ENCODE data around the gene CAPN2. TPM values are rescaled to one million over a fixed set of nuclear protein-coding genes. Genes with fewer than 3 reads are reported as not detected.
A peak's percentile ranks its signal among the peaks of the same experiment; 100 is the strongest.

Gene CAPN2
- total and polyA plus RNA-seq, 2 experiments from 2014 or later, result 8.4 to 17.8 TPM

GRCh38 chr1:223674119-223674890, 38.0 kb upstream of the CAPN2 start:
- no peak overlapping the region for H3K4me3 Mint-ChIP-seq

More at GRCh38 chr1:223674119-223674890, 38.0 kb upstream of the CAPN2 start:
- DNase-seq (ENCODE audit: low spot score) (peak; percentile 33), ATAC-seq (no peak)
- Mint-ChIP-seq H3K4me1 (peaks cover 7% of the 10 kb centered on the region), H3K27ac (no peak overlapping the region), H3K27me3 (ENCODE audit: insufficient read depth, low read depth, poor library complexity) (peaks cover 11% of the 10 kb centered on the region), H3K9me3 (peaks cover 38% of the 10 kb centered on the region), H3K36me3 (ENCODE audit: low read depth) (peaks cover 22% of the 10 kb centered on the region)
- Histone ChIP-seq H2AFZ (no peak overlapping the region), H3K36me3 (ENCODE audit: insufficient read depth) (peaks cover 14% of the 10 kb centered on the region), H3K27me3 (ENCODE audit: insufficient read depth) (no peaks in the 10 kb centered on the region), H3K4me3 (no peak overlapping the region), H3K9me2 (ENCODE audit: insufficient read depth) (peaks cover 4% of the 10 kb centered on the region; the same call in 1 of the 2 replicates), H3K27ac (ENCODE audit: low read depth) (no peak overlapping the region), H3F3A (replicated peaks; ENCODE audit: low read depth) (no peaks in the 10 kb centered on the region), H3K4me1 (ENCODE audit: insufficient read depth) (no peaks in the 10 kb centered on the region), H3K4me2 (no peak overlapping the region), H4K20me1 (replicated peaks; ENCODE audit: insufficient read depth) (no peaks in the 10 kb centered on the region), H3K79me2 (replicated peaks; ENCODE audit: insufficient read depth) (no peaks in the 10 kb centered on the region)
- TF ChIP-seq NANOG (IDR thresholded peaks at IDR 0.05; ENCODE audit: borderline replicate concordance) (no peak), JUNB (IDR thresholded peaks at IDR 0.05; ENCODE audit: unreplicated experiment) (no peak), EZH2phosphoT487 (IDR thresholded peaks at IDR 0.05; ENCODE audit: unreplicated experiment) (no peak), POLR2AphosphoS5 (IDR thresholded peaks at IDR 0.05; ENCODE audit: low read depth) (no peak), ZNF462 (CRISPR knock-in tag; IDR thresholded peaks at IDR 0.05) (no peak), ZNF114 (CRISPR knock-in tag; IDR thresholded peaks at IDR 0.05) (no peak), ETS1 (IDR thresholded peaks at IDR 0.05) (no peak)
